ENCODE measurements around the gene TMEM80. TPM values are rescaled to one million over a fixed set of nuclear protein-coding genes. Genes with fewer than 3 reads are reported as not detected.

Gene TMEM80
- total and polyA plus RNA-seq, 2 donors, result 17.7 to 31.1 TPM

GRCh38 chr11:746289-747157 lies 50.9 kb downstream of the TMEM80 start:
- Histone ChIP-seq H3K36me3 (ENCODE audit: control insufficient read depth in 2 of 2, insufficient read depth in 2 of 2, low read length in 1 of 2) (no peaks in the 10 kb centered on the region), H3K4me3 (ENCODE audit: low read length in 2 of 2) (peak overlapping the region; percentile 64 to 79), H3K27me3 (ENCODE audit: control insufficient read depth in 2 of 2, insufficient read depth in 1 of 2, low read length in 1 of 2) (peaks cover 0 to 8% of the 10 kb centered on the region in 2 donors), H3K9me3 (ENCODE audit: control insufficient read depth in 2 of 2, insufficient read depth in 1 of 2, low read length in 1 of 2) (peaks cover 0 to 2% of the 10 kb centered on the region in 2 donors), H3K27ac (ENCODE audit: low read depth in 1 of 2, low read length in 1 of 2) (peak overlapping the region in 1 of 2 donors; percentile 8), H3K4me1 (ENCODE audit: control insufficient read depth in 2 of 2, insufficient read depth in 2 of 2, low read length in 2 of 2) (peaks cover 12 to 16% of the 10 kb centered on the region in 2 donors)
- 26% methylated on average over 46 of the region's 46 CpGs for WGBS
- DNase-seq (ENCODE audit: low read depth in 6 of 9, low spot score in 9 of 9), result peak in 2 of 9 donors; percentile 46 to 65

GRCh38 chr11:747158-748006 lies 51.8 kb downstream of the TMEM80 start, which contains the start of gene TALDO1:
TSS of gene TALDO1 (plus strand) at chr11:747464. CDS start at chr11:747482, 18 bp downstream.
- peaks cover 0 to 8% of the 10 kb centered on the region in 2 donors for H3K27me3 ChIP-seq (ENCODE audit: control insufficient read depth in 2 of 2, insufficient read depth in 1 of 2, low read length in 1 of 2)
- H3K4me1 ChIP-seq (ENCODE audit: control insufficient read depth in 2 of 2, insufficient read depth in 2 of 2, low read length in 2 of 2), result peaks cover 12 to 16% of the 10 kb centered on the region in 2 donors
- H3K9me3 ChIP-seq (ENCODE audit: control insufficient read depth in 2 of 2, insufficient read depth in 1 of 2, low read length in 1 of 2), result peaks cover 0 to 2% of the 10 kb centered on the region in 2 donors
- under 1% methylated on average over 112 of the region's 112 CpGs for WGBS
- H3K27ac ChIP-seq (ENCODE audit: low read depth in 1 of 2, low read length in 1 of 2), result peak within 1 kb of the TSS; percentile 49 to 73
- H3K36me3 ChIP-seq (ENCODE audit: control insufficient read depth in 2 of 2, insufficient read depth in 2 of 2, low read length in 1 of 2), result peaks cover 0 to 2% of the 10 kb centered on the region in 2 donors
- H3K4me3 ChIP-seq (ENCODE audit: low read length in 2 of 2), result peak within 1 kb of the TSS; percentile 64 to 79
- DNase-seq (ENCODE audit: low read depth in 6 of 9, low spot score in 9 of 9), result peak in 4 of 9 donors; percentile 54 to 82 (median 72)

DNA sequence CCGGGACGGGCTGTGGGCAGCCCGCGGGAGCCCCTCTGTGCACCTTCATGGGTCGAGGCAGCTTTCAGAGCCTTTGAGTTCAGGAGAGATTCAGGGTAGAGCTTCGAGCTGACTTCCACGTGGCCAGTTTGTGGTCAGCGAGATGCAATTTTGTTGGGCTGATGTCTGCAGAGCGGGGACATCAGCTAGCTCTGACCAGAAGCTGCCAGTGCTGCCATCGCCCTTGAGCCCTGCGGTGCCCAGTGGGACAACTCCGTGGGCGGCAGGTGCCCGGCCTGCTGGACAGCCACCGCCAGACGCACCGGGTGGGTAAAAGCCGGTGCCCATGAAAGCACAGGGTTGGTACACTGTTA lies 52.4 kb downstream of the TMEM80 start:
- whole genome bisulfite sequencing, result under 1% methylated on average over 18 of the region's 18 CpGs
- Histone ChIP-seq H3K36me3 (ENCODE audit: control insufficient read depth in 2 of 2, insufficient read depth in 2 of 2, low read length in 1 of 2) (peaks cover 0 to 3% of the 10 kb centered on the region in 2 donors), H3K4me3 (ENCODE audit: low read length in 2 of 2) (peak overlapping the region; percentile 64 to 79), H3K27ac (ENCODE audit: low read depth in 1 of 2, low read length in 1 of 2) (peak overlapping the region; percentile 49 to 73), H3K27me3 (ENCODE audit: control insufficient read depth in 2 of 2, insufficient read depth in 1 of 2, low read length in 1 of 2) (peaks cover 0 to 8% of the 10 kb centered on the region in 2 donors), H3K9me3 (ENCODE audit: control insufficient read depth in 2 of 2, insufficient read depth in 1 of 2, low read length in 1 of 2) (peaks cover 0 to 2% of the 10 kb centered on the region in 2 donors), H3K4me1 (ENCODE audit: control insufficient read depth in 2 of 2, insufficient read depth in 2 of 2, low read length in 2 of 2) (peaks cover 12 to 16% of the 10 kb centered on the region in 2 donors)
- DNase-seq (ENCODE audit: low read depth in 6 of 9, low spot score in 9 of 9), result no peak

DNA sequence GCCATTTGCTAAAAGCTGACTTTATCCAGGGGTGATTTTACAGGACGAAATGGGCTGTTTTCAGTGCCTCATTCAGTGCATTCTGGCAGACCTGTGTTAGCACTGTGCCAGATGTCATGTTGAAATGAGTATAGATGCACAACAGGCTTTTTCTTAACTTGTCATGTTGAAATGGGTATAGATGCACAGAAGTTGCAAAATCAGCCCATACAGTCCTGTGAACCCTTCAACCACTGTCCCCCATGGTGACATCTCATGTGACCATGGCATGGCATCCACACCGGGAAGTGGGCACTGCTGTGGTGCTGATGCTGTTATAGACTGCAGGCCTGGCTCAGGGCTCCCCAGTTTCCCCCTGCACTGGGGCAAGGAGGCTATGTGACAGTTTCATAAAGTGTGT lies 54.1 kb downstream of the TMEM80 start:
- Histone ChIP-seq H3K4me3 (ENCODE audit: low read length in 2 of 2) (no peak overlapping the region), H3K4me1 (ENCODE audit: control insufficient read depth in 2 of 2, insufficient read depth in 2 of 2, low read length in 2 of 2) (peaks cover 12 to 16% of the 10 kb centered on the region in 2 donors), H3K9me3 (ENCODE audit: control insufficient read depth in 2 of 2, insufficient read depth in 1 of 2, low read length in 1 of 2) (peaks cover 0 to 2% of the 10 kb centered on the region in 2 donors), H3K36me3 (ENCODE audit: control insufficient read depth in 2 of 2, insufficient read depth in 2 of 2, low read length in 1 of 2) (peaks cover 0 to 3% of the 10 kb centered on the region in 2 donors), H3K27me3 (ENCODE audit: control insufficient read depth in 2 of 2, insufficient read depth in 1 of 2, low read length in 1 of 2) (peaks cover 0 to 8% of the 10 kb centered on the region in 2 donors), H3K27ac (ENCODE audit: low read depth in 1 of 2, low read length in 1 of 2) (no peak overlapping the region)
- no peak for DNase-seq (ENCODE audit: low read depth in 6 of 9, low spot score in 9 of 9)
- 81% methylated on average over 2 of the region's 2 CpGs for WGBS

Other genes starting within 250 kb of the TMEM80 start
- 12.1 TPM for gene PTDSS2, start 245.5 kb upstream of the TMEM80 start, total RNA-seq
- 24.1 TPM for gene PTDSS2, start 245.5 kb upstream of the TMEM80 start, polyA plus RNA-seq
- 79.2 TPM for gene RNH1, start 188.6 kb upstream of the TMEM80 start, total RNA-seq
- 114 TPM for gene RNH1, start 188.6 kb upstream of the TMEM80 start, polyA plus RNA-seq
- gene HRAS, start 160.2 kb upstream of the TMEM80 start, total RNA-seq, result 44.1 TPM
- gene HRAS, start 160.2 kb upstream of the TMEM80 start, polyA plus RNA-seq, result 145 TPM
- 0.47 TPM for gene LRRC56, start 158.3 kb upstream of the TMEM80 start, total RNA-seq
- gene LRRC56, start 158.3 kb upstream of the TMEM80 start, polyA plus RNA-seq, result 2.4 TPM
- 1.1 TPM for gene LMNTD2, start 135.1 kb upstream of the TMEM80 start, total RNA-seq
- 5.8 TPM for gene LMNTD2, start 135.1 kb upstream of the TMEM80 start, polyA plus RNA-seq
- 22.5 TPM for gene RASSF7, start 134.8 kb upstream of the TMEM80 start, total RNA-seq
- 51.2 TPM for gene RASSF7, start 134.8 kb upstream of the TMEM80 start, polyA plus RNA-seq
- 17.0 TPM for gene PHRF1, start 119.3 kb upstream of the TMEM80 start, total RNA-seq
- gene PHRF1, start 119.3 kb upstream of the TMEM80 start, polyA plus RNA-seq, result 23.7 TPM
- 44.5 TPM for gene IRF7, start 79.9 kb upstream of the TMEM80 start, total RNA-seq
- 102 TPM for gene IRF7, start 79.9 kb upstream of the TMEM80 start, polyA plus RNA-seq
- gene CDHR5, start 70.9 kb upstream of the TMEM80 start, total RNA-seq, result not detected
- gene CDHR5, start 70.9 kb upstream of the TMEM80 start, polyA plus RNA-seq, result 0.05 TPM
- gene SCT, start 68.6 kb upstream of the TMEM80 start, total RNA-seq, result 0.19 TPM
- gene SCT, start 68.6 kb upstream of the TMEM80 start, polyA plus RNA-seq, result 0.25 TPM
- gene DRD4, start 58.5 kb upstream of the TMEM80 start, total RNA-seq, result 0.09 TPM
- gene DRD4, start 58.5 kb upstream of the TMEM80 start, polyA plus RNA-seq, result 0.82 TPM
- gene DEAF1, start 594 bp upstream of the TMEM80 start, total RNA-seq, result 20.7 TPM
- 27.2 TPM for gene DEAF1, start 594 bp upstream of the TMEM80 start, polyA plus RNA-seq
- 3.9 TPM for gene EPS8L2, start 10.4 kb downstream of the TMEM80 start, total RNA-seq
- 28.8 TPM for gene EPS8L2, start 10.4 kb downstream of the TMEM80 start, polyA plus RNA-seq
- 141 TPM for gene TALDO1, start 51.6 kb downstream of the TMEM80 start, total RNA-seq
- 115 TPM for gene TALDO1, start 51.6 kb downstream of the TMEM80 start, polyA plus RNA-seq
- 13.0 TPM for gene GATD1, start 81.7 kb downstream of the TMEM80 start, total RNA-seq
- 31.2 TPM for gene GATD1, start 81.7 kb downstream of the TMEM80 start, polyA plus RNA-seq
- 0.19 TPM for gene CEND1, start 94.3 kb downstream of the TMEM80 start, total RNA-seq
- 0.25 TPM for gene CEND1, start 94.3 kb downstream of the TMEM80 start, polyA plus RNA-seq
- 5.7 TPM for gene SLC25A22, start 102.5 kb downstream of the TMEM80 start, total RNA-seq
- 11.8 TPM for gene SLC25A22, start 102.5 kb downstream of the TMEM80 start, polyA plus RNA-seq
- 6.6 TPM for gene PIDD1, start 109.4 kb downstream of the TMEM80 start, total RNA-seq
- 46.0 TPM for gene PIDD1, start 109.4 kb downstream of the TMEM80 start, polyA plus RNA-seq
- gene RPLP2, start 114.2 kb downstream of the TMEM80 start, total RNA-seq, result 1,873 TPM
- 2,667 TPM for gene RPLP2, start 114.2 kb downstream of the TMEM80 start, polyA plus RNA-seq
- gene PNPLA2, start 123.1 kb downstream of the TMEM80 start, total RNA-seq, result 10.5 TPM
- gene PNPLA2, start 123.1 kb downstream of the TMEM80 start, polyA plus RNA-seq, result 83.6 TPM
- gene CRACR2B, start 132.1 kb downstream of the TMEM80 start, total RNA-seq, result 0.57 TPM
- 6.2 TPM for gene CRACR2B, start 132.1 kb downstream of the TMEM80 start, polyA plus RNA-seq
- 19.5 TPM for gene CD151, start 137.1 kb downstream of the TMEM80 start, total RNA-seq
- gene CD151, start 137.1 kb downstream of the TMEM80 start, polyA plus RNA-seq, result 82.3 TPM
- 92.3 TPM for gene POLR2L, start 146.7 kb downstream of the TMEM80 start, total RNA-seq
- 92.1 TPM for gene POLR2L, start 146.7 kb downstream of the TMEM80 start, polyA plus RNA-seq
- 22.2 TPM for gene TSPAN4, start 147.0 kb downstream of the TMEM80 start, total RNA-seq
- gene TSPAN4, start 147.0 kb downstream of the TMEM80 start, polyA plus RNA-seq, result 56.7 TPM
- 17.8 TPM for gene CHID1, start 215.0 kb downstream of the TMEM80 start, total RNA-seq
- 35.7 TPM for gene CHID1, start 215.0 kb downstream of the TMEM80 start, polyA plus RNA-seq
- gene AP2A2, start 230.1 kb downstream of the TMEM80 start, total RNA-seq, result 14.6 TPM
- gene AP2A2, start 230.1 kb downstream of the TMEM80 start, polyA plus RNA-seq, result 57.2 TPM